ENCODE results near the gene ZNF407. TPM values are rescaled to one million over a fixed set of nuclear protein-coding genes. Genes with fewer than 3 reads are reported as not detected.

The ZNF407 gene
- polyA plus RNA-seq, 3 donors from 2014 or later: 1.5 to 4.7 (median 1.5) TPM

GRCh38 chr18:74834424-74835309 is 237.0 kb downstream of the ZNF407 start:
- Mint-ChIP-seq H3K27ac (peak overlapping the region in 1 of 6 donors; percentile 13), H3K9me3 (peaks cover 0 to 1% (median 0%) of the 10 kb centered on the region in 6 donors), H3K4me3 (no peak overlapping the region)

GRCh38 chr18:74836296-74837139 is 238.8 kb downstream of the ZNF407 start:
- Mint-ChIP-seq H3K9me3 (peaks cover 0 to 1% (median 0%) of the 10 kb centered on the region in 6 donors), H3K4me1 (peaks cover 46 to 89% of the 10 kb centered on the region in 2 donors), H3K36me3 (peaks cover 7 to 25% (median 12%) of the 10 kb centered on the region in 3 donors), H3K4me3 (no peak overlapping the region), H3K27me3 (ENCODE audit: low read depth in 3 of 3) (peaks cover 0 to 3% (median 2%) of the 10 kb centered on the region in 3 donors), H3K27ac (no peak overlapping the region)
- DNase-seq: no peak

More at GRCh38 chr18:74834424-74835309, 237.0 kb downstream of the ZNF407 start:
- Mint-ChIP-seq H3K27me3 (ENCODE audit: low read depth in 3 of 3) (peaks cover 0 to 3% (median 2%) of the 10 kb centered on the region in 3 donors), H3K4me1 (peaks cover 39 to 70% of the 10 kb centered on the region in 2 donors), H3K36me3 (peaks cover 3 to 10% (median 5%) of the 10 kb centered on the region in 3 donors)
- no peak for DNase-seq

- no peak overlapping the region for H3K4me3 Mint-ChIP-seq
- peak overlapping the region in 1 of 6 donors; percentile 13 for H3K27ac Mint-ChIP-seq
- DNase-seq: no peak
- H3K27me3 Mint-ChIP-seq (ENCODE audit: low read depth in 3 of 3): peaks cover 0 to 2% (median 1%) of the 10 kb centered on the region in 3 donors
- no peaks in the 10 kb centered on the region for H3K9me3 Mint-ChIP-seq
- H3K36me3 Mint-ChIP-seq: peaks cover 7 to 24% (median 12%) of the 10 kb centered on the region in 3 donors
- peaks cover 24 to 56% of the 10 kb centered on the region in 2 donors for H3K4me1 Mint-ChIP-seq
Observed at GRCh38 chr18:74840492-74841167, 243.0 kb downstream of the ZNF407 start.

GRCh38 chr18:74841248-74841647 is 243.6 kb downstream of the ZNF407 start:
- Mint-ChIP-seq H3K27ac (no peak overlapping the region), H3K4me1 (peaks cover 23 to 51% of the 10 kb centered on the region in 2 donors), H3K27me3 (ENCODE audit: low read depth in 3 of 3) (peaks cover 0 to 2% (median 1%) of the 10 kb centered on the region in 3 donors), H3K36me3 (peaks cover 7 to 27% (median 12%) of the 10 kb centered on the region in 3 donors), H3K9me3 (no peaks in the 10 kb centered on the region), H3K4me3 (no peak overlapping the region)
- DNase-seq: no peak

GRCh38 chr18:74849301-74849700 is 251.6 kb downstream of the ZNF407 start:
- H3K4me3 Mint-ChIP-seq: no peak overlapping the region
- H3K9me3 Mint-ChIP-seq: no peaks in the 10 kb centered on the region
- no peak for DNase-seq
- H3K36me3 Mint-ChIP-seq: peaks cover 0 to 6% (median 0%) of the 10 kb centered on the region in 3 donors
- H3K27ac Mint-ChIP-seq: no peak overlapping the region
- no peaks in the 10 kb centered on the region for H3K27me3 Mint-ChIP-seq (ENCODE audit: low read depth in 3 of 3)
- no peaks in the 10 kb centered on the region for H3K4me1 Mint-ChIP-seq

- no peaks in the 10 kb centered on the region for H3K36me3 Mint-ChIP-seq
- no peaks in the 10 kb centered on the region for H3K27me3 Mint-ChIP-seq (ENCODE audit: low read depth in 3 of 3)
- no peak overlapping the region for H3K4me3 Mint-ChIP-seq
- no peak overlapping the region for H3K27ac Mint-ChIP-seq
- no peak for DNase-seq
- H3K9me3 Mint-ChIP-seq: no peaks in the 10 kb centered on the region
- H3K4me1 Mint-ChIP-seq: no peaks in the 10 kb centered on the region
Observed at GRCh38 chr18:74856434-74856833, 258.8 kb downstream of the ZNF407 start.

GRCh38 chr18:74856928-74857327 is 259.3 kb downstream of the ZNF407 start:
- Mint-ChIP-seq H3K27ac (no peak overlapping the region), H3K36me3 (no peaks in the 10 kb centered on the region), H3K4me3 (no peak overlapping the region), H3K9me3 (no peaks in the 10 kb centered on the region), H3K27me3 (ENCODE audit: low read depth in 3 of 3) (no peaks in the 10 kb centered on the region), H3K4me1 (no peaks in the 10 kb centered on the region)
- no peak for DNase-seq

GRCh38 chr18:74857901-74858300 is 260.2 kb downstream of the ZNF407 start:
- Mint-ChIP-seq H3K9me3 (no peaks in the 10 kb centered on the region), H3K36me3 (no peaks in the 10 kb centered on the region), H3K27ac (no peak overlapping the region), H3K27me3 (ENCODE audit: low read depth in 3 of 3) (no peaks in the 10 kb centered on the region), H3K4me3 (no peak overlapping the region), H3K4me1 (no peaks in the 10 kb centered on the region)
- DNase-seq: no peak

- Mint-ChIP-seq H3K9me3 (no peaks in the 10 kb centered on the region), H3K36me3 (no peaks in the 10 kb centered on the region), H3K27me3 (ENCODE audit: low read depth in 3 of 3) (no peaks in the 10 kb centered on the region), H3K4me3 (no peak overlapping the region), H3K27ac (no peak overlapping the region), H3K4me1 (peaks cover 0 to 2% of the 10 kb centered on the region in 2 donors)
- DNase-seq: no peak
Observed at GRCh38 chr18:74861154-74861553, 263.5 kb downstream of the ZNF407 start.

- no peaks in the 10 kb centered on the region for H3K9me3 Mint-ChIP-seq
- H3K36me3 Mint-ChIP-seq: no peaks in the 10 kb centered on the region
- no peak for DNase-seq
- H3K4me3 Mint-ChIP-seq: no peak overlapping the region
- peaks cover 0 to 2% of the 10 kb centered on the region in 2 donors for H3K4me1 Mint-ChIP-seq
- H3K27me3 Mint-ChIP-seq (ENCODE audit: low read depth in 3 of 3): no peaks in the 10 kb centered on the region
- no peak overlapping the region for H3K27ac Mint-ChIP-seq
Observed at GRCh38 chr18:74862094-74862493, 264.4 kb downstream of the ZNF407 start.

- Mint-ChIP-seq H3K27me3 (ENCODE audit: low read depth in 3 of 3) (no peaks in the 10 kb centered on the region), H3K4me1 (peaks cover 0 to 2% of the 10 kb centered on the region in 2 donors), H3K27ac (no peak overlapping the region), H3K4me3 (no peak overlapping the region), H3K36me3 (no peaks in the 10 kb centered on the region), H3K9me3 (no peaks in the 10 kb centered on the region)
- no peak for DNase-seq
Observed at GRCh38 chr18:74866577-74866976, 268.9 kb downstream of the ZNF407 start.

- peaks cover 0 to 2% of the 10 kb centered on the region in 2 donors for H3K4me1 Mint-ChIP-seq
Observed at GRCh38 chr18:74868461-74868860, 270.8 kb downstream of the ZNF407 start.

More at GRCh38 chr18:74868461-74868860, 270.8 kb downstream of the ZNF407 start:
- DNase-seq: no peak
- no peaks in the 10 kb centered on the region for H3K36me3 Mint-ChIP-seq
- no peaks in the 10 kb centered on the region for H3K27me3 Mint-ChIP-seq (ENCODE audit: low read depth in 3 of 3)
- no peaks in the 10 kb centered on the region for H3K9me3 Mint-ChIP-seq
- no peak overlapping the region for H3K27ac Mint-ChIP-seq
- H3K4me3 Mint-ChIP-seq: no peak overlapping the region
